K562 (cell line): ENCODE measurements around the gene CTDSP1. TPM values are rescaled to one million over a fixed set of nuclear protein-coding genes. Genes with fewer than 3 reads are reported as not detected.

Experiments
- ATAC-seq: fragments of 200-7000 bp; cut with Tn5 transposase; 3 replicates; pipeline ENCODE4 v1.9.1; 2020; ENCODE audit warnings: moderate library complexity
- BruUV-seq: library from RNA; stranded (reverse); fragments of 400-500 nt; replicated peaks from 2 replicates; lab custom pipeline; 2021; lab: Mats Ljungman, UMichigan
- CTCF ChIA-PET: fragments of 300-600 bp; formaldehyde crosslinking; extraction: SDS; loops from one replicate; lab custom pipeline; 2021; ENCODE audit warnings: low intra/inter-chr PET ratio; lab: Yijun Ruan, JAX
- POLR2A ChIA-PET: fragments of 300-600, 350-650 bp; sonication (Branson Sonifier 250); formaldehyde crosslinking; extraction: SDS; loops from one replicate; lab custom pipeline; 2021; ENCODE audit warnings: antibody characterized with exemption, inconsistent platforms; lab: Yijun Ruan, JAX
- DNase-seq, 4 experiments: peaks; one replicate each; pipeline versions ENCODE4 v3.0.0 to v3.0.0-alpha.2; 2011 to 2018; ENCODE audit warnings: low spot score in 3 of 4, mixed read lengths in 3 of 4; ENCODE audit errors: extremely low read depth in 1 of 4
- FAIRE-seq: peaks from 2 replicates; lab custom pipeline; 2011; peaks lifted over from hg19 to GRCh38; lab: Jason Lieb, UNC
- H2AFZ ChIP-seq: 2 replicates; pipeline ENCODE4 v1.6.0; 2011; ENCODE audit warnings: low read depth, low read length, control low read depth, inconsistent platforms
- H3K27ac ChIP-seq: fragments of 200-600 bp; 3 replicates; pipeline ENCODE4 v1.8.0; 2011; ENCODE audit warnings: low read depth, mild to moderate bottlenecking, control low read depth, inconsistent platforms, low read length, moderate library complexity, mixed read lengths; ENCODE audit errors: extremely low read depth
- H3K27me3 ChIP-seq, 2 experiments: fragments of 300-600 bp in 1 of 2; 2 replicates in 1 of 2; 3 replicates in 1 of 2; pipeline versions ENCODE4 v1.6.0 to v1.8.0; 2011; ENCODE audit warnings: inconsistent platforms in 2 of 2, low read length in 2 of 2, mild to moderate bottlenecking in 1 of 2, mixed read lengths in 1 of 2, moderate library complexity in 1 of 2; ENCODE audit not compliant: control insufficient read depth in 2 of 2, insufficient read depth in 2 of 2
- H3K36me3 ChIP-seq: fragments of 300-600 bp; 3 replicates; pipeline ENCODE4 v1.8.0; 2011; ENCODE audit warnings: mild to moderate bottlenecking, low read length, inconsistent platforms; ENCODE audit not compliant: control insufficient read depth, insufficient read depth
- H3K4me1 ChIP-seq, 2 experiments: fragments of 200-600 bp in 1 of 2; replicated peaks in 1 of 2; 2 replicates in 1 of 2; 3 replicates in 1 of 2; pipeline versions ENCODE4 v1.5.1 to v1.8.0; 2011; ENCODE audit warnings: inconsistent platforms in 2 of 2, low read length in 2 of 2, mild to moderate bottlenecking in 1 of 2, mixed read lengths in 1 of 2, moderate library complexity in 1 of 2; ENCODE audit not compliant: control insufficient read depth in 2 of 2, insufficient read depth in 2 of 2
- H3K4me2 ChIP-seq: 2 replicates; pipeline ENCODE4 v1.6.1; 2011; ENCODE audit warnings: low read length, control low read depth, inconsistent platforms, mixed read lengths; ENCODE audit not compliant: insufficient read depth
- H3K4me3 ChIP-seq: fragments of 200-600 bp; sonication (generic), shearing (Covaris generic); 2 replicates; pipeline ENCODE4 v1.5.1; 2016; ENCODE audit warnings: control low read depth, inconsistent platforms
- H3K79me2 ChIP-seq: fragments of 200-600 bp; 3 replicates; pipeline ENCODE4 v1.8.0; 2011; ENCODE audit warnings: low read length, inconsistent platforms; ENCODE audit not compliant: control insufficient read depth, insufficient read depth
- H3K9ac ChIP-seq, 2 experiments: 2 replicates each; pipeline versions ENCODE4 v1.6.0 to v1.6.1; 2011; ENCODE audit warnings: low read depth in 2 of 2, low read length in 2 of 2, control low read depth in 1 of 2, inconsistent platforms in 1 of 2, mild to moderate bottlenecking in 1 of 2, mixed read lengths in 1 of 2; ENCODE audit not compliant: insufficient read depth in 1 of 2
- H3K9me1 ChIP-seq: one replicate; pipeline ENCODE4 v1.6.0; 2011; ENCODE audit warnings: inconsistent platforms, mild to moderate bottlenecking, low read length, moderate library complexity; ENCODE audit not compliant: control insufficient read depth, insufficient read depth
- H3K9me3 ChIP-seq: replicated peaks from 2 replicates; pipeline ENCODE4 v1.5.1; 2011; ENCODE audit warnings: low read depth, low read length, inconsistent platforms; ENCODE audit not compliant: control insufficient read depth, insufficient read depth
- H4K20me1 ChIP-seq: replicated peaks from 2 replicates; pipeline ENCODE4 v1.6.1; 2011; ENCODE audit warnings: low read length, inconsistent platforms, mixed read lengths; ENCODE audit not compliant: control insufficient read depth, insufficient read depth
- CHD4 ChIP-seq: fragments of 200-600 bp; sonication (generic); IDR thresholded peaks from 3 replicates; pipeline ENCODE4 v1.6.1; 2012; ENCODE audit warnings: low read depth, mild to moderate bottlenecking, mixed read lengths, low read length, inconsistent platforms; ENCODE audit not compliant: insufficient read depth, insufficient replicate concordance, poor library complexity, severe bottlenecking
- GATAD2A ChIP-seq: fragments of 450-650 bp; IDR thresholded peaks from 2 replicates; pipeline ENCODE4 v1.6.1; 2017
- MXI1 ChIP-seq: IDR thresholded peaks from 2 replicates; pipeline ENCODE4 v1.6.1; 2011; ENCODE audit warnings: low read depth, mild to moderate bottlenecking, improper control_type of control experiment, low read length
- NFIX ChIP-seq: fragments of 250-450 bp; sonication (Bioruptor Pico); IDR thresholded peaks from 2 replicates; pipeline ENCODE4 v1.4.0; 2020; ENCODE audit warnings: low read depth, mild to moderate bottlenecking, moderate library complexity
- RBM15 ChIP-seq: fragments of 200-400 bp; formaldehyde crosslinking; IDR thresholded peaks from 2 replicates; pipeline ENCODE4 v1.6.1; 2018; ENCODE audit warnings: mild to moderate bottlenecking, low read length, moderate library complexity; ENCODE audit not compliant: insufficient read depth
- ZNF143 ChIP-seq: sonication (generic); formaldehyde crosslinking; IDR thresholded peaks from 2 replicates; pipeline ENCODE4 v1.9.0; 2022; ENCODE audit warnings: mild to moderate bottlenecking, missing genetic modification reagents
- ZNF212 ChIP-seq: fragments of 450-650 bp; formaldehyde crosslinking; IDR thresholded peaks from 2 replicates; pipeline ENCODE4 v1.4.0; 2020; ENCODE audit warnings: mild to moderate bottlenecking
- ZNF586 ChIP-seq: fragments of 450-650 bp; formaldehyde crosslinking; conservative IDR thresholded peaks from 2 replicates; pipeline ENCODE4 v1.4.0; 2020; ENCODE audit warnings: mild to moderate bottlenecking, moderate library complexity
- ZNF707 ChIP-seq: fragments of 250-450 bp; sonication (Bioruptor Pico); conservative IDR thresholded peaks from 2 replicates; pipeline ENCODE4 v1.8.0; 2022; ENCODE audit warnings: inconsistent platforms, mild to moderate bottlenecking, moderate library complexity
- ZNF75A ChIP-seq: fragments of 450-650 bp; formaldehyde crosslinking; IDR thresholded peaks from 2 replicates; pipeline ENCODE4 v1.4.0; 2020; ENCODE audit warnings: mild to moderate bottlenecking
- ZNF76 ChIP-seq: fragments of 250-450 bp; sonication (Bioruptor Pico); IDR thresholded peaks from 2 replicates; pipeline ENCODE4 v1.4.0; 2020; ENCODE audit warnings: mild to moderate bottlenecking, moderate library complexity, borderline replicate concordance
- WGBS: fragments of 100-300 bp; shearing (Covaris generic); methylation state at CpG from one replicate; pipeline ENCODE4 v1.1.6; 2016; ENCODE audit warnings: low coverage, mixed read lengths; ENCODE audit not compliant: insufficient coverage; ENCODE audit errors: missing lambda C conversion rate; 5-methylcytosine and 5-hydroxymethylcytosine counted together
- in situ Hi-C: fragments of 300-500 bp; cut with MboI; formaldehyde crosslinking; loops from 4 replicates; pipeline ENCODE4 v1.15.0; 2018; ENCODE audit warnings: inconsistent platforms, mixed read lengths
- intact Hi-C: fragments of 100-400 bp; cut with micrococcal nuclease; formaldehyde crosslinking; loops from 2 replicates; pipeline ENCODE4 v1.14.2; 2022
- polyA plus RNA-seq, 8 experiments: library from polyadenylated mRNA; depleted of rRNA in 4 of 8; stranded (reverse) in 5 of 8; unstranded in 3 of 8; fragments of >200 nt; fragmentation: Nextera tagmentation in 2 of 8; fragmentation: Illumina TruSeq in 1 of 8; extraction: Ambion mirVana in 2 of 8; extraction: Trizol in 1 of 8; gene quantifications; 2 replicates each; pipeline versions ENCODE4 v1.2.1 to v1.2.3, GENCODE V29; 2011 to 2014; ENCODE audit warnings: inconsistent platforms in 1 of 8, missing spikeins in 1 of 8
- total RNA-seq, 7 experiments: library from RNA; depleted of rRNA in 6 of 7; stranded (reverse); fragments of >200 nt in 6 of 7; fragmentation: Illumina TruSeq in 2 of 7; extraction: Trizol in 2 of 7; gene quantifications; 2 replicates each; pipeline versions ENCODE4 v1.2.1 to v1.2.3, GENCODE V29; 2011 to 2021; ENCODE audit warnings: low replicate concordance in 1 of 7
- TF ChIP-seq, protein P1 (sequence below): fragments of 450-650 bp; IDR thresholded peaks from 2 replicates; pipeline ENCODE4 v1.6.1; 2017; ENCODE audit warnings: mild to moderate bottlenecking, moderate library complexity
- TF ChIP-seq, protein P2 (sequence below): fragments of 250-450 bp; sonication (Bioruptor Pico); IDR thresholded peaks from 2 replicates; pipeline ENCODE4 v1.5.0; 2020; ENCODE audit warnings: mild to moderate bottlenecking
- TF ChIP-seq, protein P3 (sequence below): fragments of 450-650 bp; formaldehyde crosslinking; IDR thresholded peaks from 2 replicates; pipeline ENCODE4 v1.4.0; 2020; ENCODE audit warnings: mild to moderate bottlenecking, moderate library complexity
- TF ChIP-seq, protein P4 (sequence below): fragments of 250-450 bp; sonication (Bioruptor Pico); IDR thresholded peaks from 2 replicates; pipeline ENCODE4 v1.8.0; 2022; ENCODE audit warnings: moderate library complexity, mild to moderate bottlenecking, inconsistent platforms

The CTDSP1 gene
- total and polyA plus RNA-seq, 9 of the 15 experiments (the other 6 are each of a cell fraction or from before 2014, with no cell fraction given) = 2.4 to 74.8 (median 45.8) TPM

DNA sequence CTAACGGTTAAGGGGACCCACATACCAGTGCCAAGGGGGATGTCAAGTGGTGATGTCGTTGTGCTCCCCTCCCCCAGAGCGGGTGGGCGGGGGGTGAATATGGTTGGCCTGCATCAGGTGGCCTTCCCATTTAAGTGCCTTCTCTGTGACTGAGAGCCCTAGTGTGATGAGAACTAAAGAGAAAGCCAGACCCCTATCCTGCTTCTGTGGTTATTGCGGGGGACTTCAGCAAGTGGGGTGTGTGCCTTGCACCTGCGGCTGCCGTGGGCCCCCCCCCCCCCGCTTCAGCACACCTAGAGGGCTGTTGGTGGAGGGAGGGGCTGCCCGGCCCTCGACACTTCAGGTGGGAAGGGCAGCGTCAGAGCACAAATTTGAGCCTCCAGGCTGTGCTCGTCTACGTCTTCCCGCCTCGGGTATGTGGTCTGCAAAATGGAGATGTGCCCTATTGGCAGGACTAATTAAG lies 6.1 kb downstream of the CTDSP1 start (continued):
- no peak for TF ChIP-seq CHD4
- no peak for TF ChIP-seq GATAD2A
- TF ChIP-seq, all 486 proteins: peak for 21

- Histone ChIP-seq H3K79me2 (peaks cover 10% of the 10 kb centered on the region), H3K4me1 (peaks cover 25 to 67% of the 10 kb centered on the region in 2 experiments; a peak in 4 of 5 replicates), H3K9me3 (no peaks in the 10 kb centered on the region), H3K27me3 (no peaks in the 10 kb centered on the region), H4K20me1 (no peaks in the 10 kb centered on the region), H3K4me2 (peak overlapping the region; percentile 90), H3K4me3 (peak overlapping the region; percentile 44), H2AFZ (peak overlapping the region; percentile 88), H3K9me1 (no peaks in the 10 kb centered on the region), H3K27ac (peak overlapping the region; percentile 78), H3K36me3 (peaks cover 41% of the 10 kb centered on the region; the same call in 2 of the 3 replicates), H3K9ac (peak overlapping the region; percentile 69 to 89)
- intact Hi-C loops (loop anchor here (1.0 to 10.0 kb wide), 4 partner anchors 9 to 238 kb away; no protein-coding TSS in a partner anchor), in situ Hi-C loops (no loop called here)
- 0% methylated on average over 9 of the region's 56 CpGs for WGBS
- POLR2A ChIA-PET = no interaction called here
- DNase-seq (peak; percentile 86 to 93 (median 90)), ATAC-seq (peak; percentile 93), FAIRE-seq (peak; percentile 73)
- no TSS peak for BruUV-seq
- CTCF ChIA-PET = interaction anchor here (1.1 kb wide), 2 partner anchors 60 kb away, joined by 3 to 8 read pairs; no protein-coding TSS in a partner anchor
- TF ChIP-seq NFIX (CRISPR knock-in tag) (no peak), ZNF212 (CRISPR knock-in tag) (peak; percentile 39; the same call in 1 of the 2 replicates), ZNF707 (CRISPR knock-in tag) (no peak), RBM15 (no peak), ZNF586 (no peak), ZNF143 (no peak), ZNF75A (CRISPR knock-in tag) (peak; percentile 60; the same call in 1 of the 2 replicates), ZNF76 (no peak), MXI1 (no peak)
- TF ChIP-seq, protein P1, sequence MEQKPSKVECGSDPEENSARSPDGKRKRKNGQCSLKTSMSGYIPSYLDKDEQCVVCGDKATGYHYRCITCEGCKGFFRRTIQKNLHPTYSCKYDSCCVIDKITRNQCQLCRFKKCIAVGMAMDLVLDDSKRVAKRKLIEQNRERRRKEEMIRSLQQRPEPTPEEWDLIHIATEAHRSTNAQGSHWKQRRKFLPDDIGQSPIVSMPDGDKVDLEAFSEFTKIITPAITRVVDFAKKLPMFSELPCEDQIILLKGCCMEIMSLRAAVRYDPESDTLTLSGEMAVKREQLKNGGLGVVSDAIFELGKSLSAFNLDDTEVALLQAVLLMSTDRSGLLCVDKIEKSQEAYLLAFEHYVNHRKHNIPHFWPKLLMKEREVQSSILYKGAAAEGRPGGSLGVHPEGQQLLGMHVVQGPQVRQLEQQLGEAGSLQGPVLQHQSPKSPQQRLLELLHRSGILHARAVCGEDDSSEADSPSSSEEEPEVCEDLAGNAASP = no peak
- TF ChIP-seq, protein P2, sequence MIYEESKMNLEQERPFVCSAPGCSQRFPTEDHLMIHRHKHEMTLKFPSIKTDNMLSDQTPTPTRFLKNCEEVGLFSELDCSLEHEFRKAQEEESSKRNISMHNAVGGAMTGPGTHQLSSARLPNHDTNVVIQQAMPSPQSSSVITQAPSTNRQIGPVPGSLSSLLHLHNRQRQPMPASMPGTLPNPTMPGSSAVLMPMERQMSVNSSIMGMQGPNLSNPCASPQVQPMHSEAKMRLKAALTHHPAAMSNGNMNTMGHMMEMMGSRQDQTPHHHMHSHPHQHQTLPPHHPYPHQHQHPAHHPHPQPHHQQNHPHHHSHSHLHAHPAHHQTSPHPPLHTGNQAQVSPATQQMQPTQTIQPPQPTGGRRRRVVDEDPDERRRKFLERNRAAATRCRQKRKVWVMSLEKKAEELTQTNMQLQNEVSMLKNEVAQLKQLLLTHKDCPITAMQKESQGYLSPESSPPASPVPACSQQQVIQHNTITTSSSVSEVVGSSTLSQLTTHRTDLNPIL (CRISPR knock-in tag) = peak; percentile 81
- TF ChIP-seq, protein P3, sequence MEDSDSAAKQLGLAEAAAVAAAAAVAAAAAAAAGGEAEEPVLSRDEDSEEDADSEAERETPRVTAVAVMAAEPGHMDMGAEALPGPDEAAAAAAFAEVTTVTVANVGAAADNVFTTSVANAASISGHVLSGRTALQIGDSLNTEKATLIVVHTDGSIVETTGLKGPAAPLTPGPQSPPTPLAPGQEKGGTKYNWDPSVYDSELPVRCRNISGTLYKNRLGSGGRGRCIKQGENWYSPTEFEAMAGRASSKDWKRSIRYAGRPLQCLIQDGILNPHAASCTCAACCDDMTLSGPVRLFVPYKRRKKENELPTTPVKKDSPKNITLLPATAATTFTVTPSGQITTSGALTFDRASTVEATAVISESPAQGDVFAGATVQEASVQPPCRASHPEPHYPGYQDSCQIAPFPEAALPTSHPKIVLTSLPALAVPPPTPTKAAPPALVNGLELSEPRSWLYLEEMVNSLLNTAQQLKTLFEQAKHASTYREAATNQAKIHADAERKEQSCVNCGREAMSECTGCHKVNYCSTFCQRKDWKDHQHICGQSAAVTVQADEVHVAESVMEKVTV (CRISPR knock-in tag) = peak; percentile 67
- TF ChIP-seq, protein P4, sequence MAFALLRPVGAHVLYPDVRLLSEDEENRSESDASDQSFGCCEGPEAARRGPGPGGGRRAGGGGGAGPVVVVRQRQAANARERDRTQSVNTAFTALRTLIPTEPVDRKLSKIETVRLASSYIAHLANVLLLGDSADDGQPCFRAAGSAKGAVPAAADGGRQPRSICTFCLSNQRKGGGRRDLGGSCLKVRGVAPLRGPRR (CRISPR knock-in tag) = no peak
These were observed 6.7 kb downstream of the CTDSP1 start for GRCh38 chr2:218406209-218406948.
